D721Med (cell line): Measurements from ENCODE around the gene CADPS2.

Source experiments
- DNase-seq: peaks from one replicate; pipeline ENCODE4 v3.0.0; 2011; ENCODE audit warnings: low spot score; ENCODE audit not compliant: insufficient read length
- FAIRE-seq: peaks from 2 replicates; lab custom pipeline; 2011; peaks lifted over from hg19 to GRCh38; lab: Jason Lieb, UNC
- TF ChIP-seq, protein P1 (sequence below): IDR thresholded peaks from 2 replicates; pipeline ENCODE4 v1.5.1; 2012; ENCODE audit warnings: mild to moderate bottlenecking, control low read depth; ENCODE audit not compliant: insufficient read depth; ENCODE audit errors: missing control alignments

CADPS2 gene

GRCh38 chr7:122600630-122601029, 285.6 kb downstream of the CADPS2 start:
- FAIRE-seq (no peak), DNase-seq (no peak)
- TF ChIP-seq, protein P1, sequence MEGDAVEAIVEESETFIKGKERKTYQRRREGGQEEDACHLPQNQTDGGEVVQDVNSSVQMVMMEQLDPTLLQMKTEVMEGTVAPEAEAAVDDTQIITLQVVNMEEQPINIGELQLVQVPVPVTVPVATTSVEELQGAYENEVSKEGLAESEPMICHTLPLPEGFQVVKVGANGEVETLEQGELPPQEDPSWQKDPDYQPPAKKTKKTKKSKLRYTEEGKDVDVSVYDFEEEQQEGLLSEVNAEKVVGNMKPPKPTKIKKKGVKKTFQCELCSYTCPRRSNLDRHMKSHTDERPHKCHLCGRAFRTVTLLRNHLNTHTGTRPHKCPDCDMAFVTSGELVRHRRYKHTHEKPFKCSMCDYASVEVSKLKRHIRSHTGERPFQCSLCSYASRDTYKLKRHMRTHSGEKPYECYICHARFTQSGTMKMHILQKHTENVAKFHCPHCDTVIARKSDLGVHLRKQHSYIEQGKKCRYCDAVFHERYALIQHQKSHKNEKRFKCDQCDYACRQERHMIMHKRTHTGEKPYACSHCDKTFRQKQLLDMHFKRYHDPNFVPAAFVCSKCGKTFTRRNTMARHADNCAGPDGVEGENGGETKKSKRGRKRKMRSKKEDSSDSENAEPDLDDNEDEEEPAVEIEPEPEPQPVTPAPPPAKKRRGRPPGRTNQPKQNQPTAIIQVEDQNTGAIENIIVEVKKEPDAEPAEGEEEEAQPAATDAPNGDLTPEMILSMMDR: no peak

DNA sequence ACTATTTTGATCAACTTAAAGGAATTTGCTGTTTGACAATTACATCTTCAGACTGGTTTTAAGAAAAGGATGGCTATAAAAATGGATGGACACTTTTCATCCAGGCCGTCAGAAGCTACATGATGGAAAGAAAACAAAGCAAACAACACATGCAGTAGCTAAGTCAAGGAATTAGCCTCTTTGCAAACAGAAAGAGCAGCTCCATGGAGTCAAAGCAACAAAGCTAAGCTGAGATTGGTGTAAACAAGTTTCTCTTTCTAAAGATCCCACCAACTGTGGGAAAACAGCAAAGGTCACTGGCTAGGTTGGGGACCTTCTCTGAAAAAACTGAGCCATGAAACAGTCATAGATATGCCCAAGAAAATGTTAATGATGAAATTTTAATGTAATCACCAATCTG, 286.2 kb downstream of the CADPS2 start:
- DNase-seq (no peak), FAIRE-seq (no peak)
- TF ChIP-seq, protein P1: no peak

DNA sequence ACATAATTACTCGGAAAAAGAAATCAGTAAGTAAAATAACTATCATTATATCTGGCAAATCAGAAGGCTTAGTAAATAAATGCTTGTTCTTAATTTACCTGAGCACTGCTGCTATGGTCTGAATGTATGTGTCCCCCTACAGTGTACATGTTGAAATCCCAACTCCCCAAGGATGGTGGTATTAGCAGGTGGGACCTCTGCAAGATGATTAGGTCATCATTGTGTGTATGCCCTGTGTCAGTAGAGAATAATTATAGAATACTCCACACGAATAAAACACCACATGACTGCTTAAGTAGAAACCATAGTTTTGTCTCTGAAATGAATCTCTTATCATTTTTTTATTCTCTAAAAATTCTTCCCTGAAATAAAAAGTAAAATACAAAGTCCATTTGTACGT, 289.0 kb downstream of the CADPS2 start:
- no peak for FAIRE-seq

DNA sequence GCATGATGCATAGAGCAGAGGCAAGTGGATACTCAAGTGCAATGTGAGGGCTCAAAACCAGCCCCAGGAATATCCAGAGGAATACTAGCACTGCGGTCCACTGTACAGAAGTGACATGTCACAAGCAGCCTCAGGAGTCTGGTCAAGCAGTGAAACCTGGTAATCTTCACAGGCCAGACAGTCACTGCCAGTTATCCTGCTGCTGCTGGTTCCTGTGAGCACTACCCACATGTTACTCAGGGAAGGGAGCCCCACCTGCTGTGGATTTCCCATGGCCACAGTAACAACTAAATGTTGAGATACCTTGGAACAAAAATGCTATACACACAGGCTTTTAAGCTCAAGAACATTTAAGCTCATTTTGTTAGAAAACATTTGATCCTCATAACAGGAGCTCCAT, 290.4 kb downstream of the CADPS2 start:
- no peak for FAIRE-seq
- TF ChIP-seq, protein P1: no peak
- DNase-seq: no peak

More for the DNA sequence above, 289.0 kb downstream of the CADPS2 start:
- no peak for DNase-seq
- TF ChIP-seq, protein P1: no peak

GRCh38 chr7:122588621-122589020, 297.6 kb downstream of the CADPS2 start:
- no peak for FAIRE-seq
- TF ChIP-seq, protein P1: no peak
- no peak for DNase-seq

- DNase-seq: no peak
- TF ChIP-seq, protein P1: no peak
- FAIRE-seq: no peak
Observed at GRCh38 chr7:122584676-122585251, 301.5 kb downstream of the CADPS2 start.

DNA sequence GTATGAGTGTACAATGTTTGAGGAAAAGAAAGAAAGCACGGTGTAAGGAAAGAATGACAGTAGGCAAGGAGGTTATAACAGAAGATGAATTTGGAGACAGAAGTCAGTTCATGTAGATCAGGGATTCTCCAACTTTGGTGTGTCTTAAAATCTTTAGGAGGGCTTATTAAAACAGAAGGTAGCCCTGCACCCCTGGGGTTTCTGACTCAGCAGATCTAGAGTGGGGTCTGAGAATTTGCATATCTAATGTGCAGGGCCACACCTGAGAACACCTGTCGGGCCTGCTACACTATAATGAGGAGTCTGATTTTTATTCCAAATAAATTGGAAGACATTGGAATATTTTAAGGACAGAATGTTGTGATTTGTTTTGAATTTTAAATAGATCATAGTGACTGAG, 307.9 kb downstream of the CADPS2 start:
- DNase-seq (no peak), FAIRE-seq (no peak)
- TF ChIP-seq, protein P1: no peak
